GM19463 (cell line): ENCODE data around the gene ATP5MG.
"Not testable (repeated sequence)": the region's sequence is repeated elsewhere in the genome, so short reads cannot be mapped to it uniquely, and the experiment has no call there.

Experiments used
- ATAC-seq: cut with Tn5 transposase; IDR thresholded peaks from one replicate; pipeline ENCODE4 v1.9.1; 2021; ENCODE audit warnings: mild to moderate bottlenecking, moderate library complexity; ENCODE audit not compliant: unreplicated experiment

Gene ATP5MG, protein sequence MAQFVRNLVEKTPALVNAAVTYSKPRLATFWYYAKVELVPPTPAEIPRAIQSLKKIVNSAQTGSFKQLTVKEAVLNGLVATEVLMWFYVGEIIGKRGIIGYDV

GRCh38 chr11:118401151-118401879, at the start of gene ATP5MG:
TSS of gene ATP5MG (plus strand) at chr11:118401606. CDS start at chr11:118401666, 60 bp downstream.
- ATAC-seq, result peak; percentile 64

GRCh38 chr11:118353084-118353710, 48.2 kb upstream of the ATP5MG start:
- no peak for ATAC-seq

- no peak for ATAC-seq
Measured at GRCh38 chr11:118358071-118358470, 43.3 kb upstream of the ATP5MG start.

DNA sequence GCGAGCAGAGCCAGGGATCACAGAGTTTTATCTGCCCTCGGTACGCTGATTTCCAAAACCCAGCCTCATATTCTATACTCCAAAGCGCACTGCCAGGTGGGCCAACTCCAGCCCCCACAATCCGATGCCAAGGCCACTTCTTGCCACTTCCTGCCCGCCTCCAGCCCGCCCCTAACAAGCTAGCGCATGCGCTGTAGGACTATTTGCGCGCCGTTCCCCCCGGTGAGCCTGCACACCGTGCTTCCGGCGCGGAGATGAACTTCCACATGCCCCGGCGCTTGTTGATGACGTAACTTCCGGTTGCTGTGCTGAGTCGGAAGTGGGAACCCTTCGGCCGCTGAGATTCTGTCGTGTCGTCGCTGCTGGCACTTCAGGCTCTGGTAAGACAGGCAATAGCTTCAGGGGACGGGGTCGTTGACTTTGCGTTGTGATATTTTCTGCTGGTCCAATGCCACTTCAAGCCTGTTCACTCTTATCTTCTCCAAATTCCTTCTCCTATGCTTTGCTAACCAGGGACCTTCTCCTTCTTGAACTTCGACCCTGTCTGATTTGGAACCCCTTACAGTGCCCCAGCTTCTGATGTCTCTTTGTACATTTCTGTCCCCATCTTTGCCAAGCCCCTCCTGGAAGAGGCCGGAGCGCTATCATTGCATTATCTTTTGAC, 42.0 kb upstream of the ATP5MG start, which contains the start of gene UBE4A:
Gene UBE4A, plus strand, starts transcription at position 306 of the 664 bp plus-strand sequence. CDS start 5,481 bp downstream, outside the sequence.
- peak; percentile 84 for ATAC-seq

DNA sequence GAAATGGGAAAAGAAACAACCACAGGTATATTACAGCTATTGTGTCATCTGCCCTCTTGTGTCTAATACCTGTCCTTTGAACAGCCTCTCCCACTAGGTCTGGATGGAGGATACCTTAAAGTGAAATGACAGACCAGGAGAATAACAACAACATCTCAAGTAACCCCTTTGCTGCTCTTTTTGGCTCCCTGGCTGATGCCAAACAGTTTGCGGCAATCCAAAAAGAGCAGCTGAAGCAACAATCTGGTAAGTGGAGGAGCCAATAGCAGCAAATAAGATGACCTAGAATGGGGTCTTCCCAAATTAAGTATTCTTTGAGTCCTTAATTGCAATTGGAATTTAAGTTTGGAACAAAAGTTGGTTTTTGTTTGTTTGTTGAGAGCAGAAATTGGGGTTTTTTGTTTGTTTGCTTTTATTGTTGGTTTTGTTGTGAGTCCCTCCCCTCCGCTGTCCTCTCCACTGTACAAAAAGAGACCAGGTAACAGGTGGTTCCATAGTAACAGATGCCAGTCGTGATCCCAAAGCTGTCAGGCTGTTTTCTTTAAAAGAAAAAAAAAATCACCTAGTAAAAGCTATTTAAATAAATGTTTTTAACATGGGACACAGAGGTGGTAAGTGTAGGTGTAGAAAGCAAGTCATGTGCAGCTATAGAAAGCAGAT, 36.3 kb upstream of the ATP5MG start:
- no peak for ATAC-seq

DNA sequence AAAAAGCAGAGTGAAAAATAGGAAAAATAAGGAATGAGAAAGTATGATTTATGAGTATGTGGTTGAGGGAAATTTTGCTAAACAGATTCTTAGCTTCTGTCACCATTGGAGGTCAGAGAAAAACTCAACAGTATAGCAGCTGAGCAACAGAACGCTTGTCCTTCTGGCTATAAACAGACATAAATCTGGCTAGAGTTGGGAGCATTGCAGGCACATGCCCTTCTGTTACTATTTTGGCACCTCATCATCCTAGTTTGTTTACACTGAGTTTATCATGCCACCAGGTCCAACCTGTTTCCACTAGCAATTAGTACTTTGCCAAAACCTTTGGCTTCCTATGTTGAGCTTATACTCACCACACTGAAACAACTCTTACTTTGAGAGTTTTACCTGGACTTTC, 35.1 kb upstream of the ATP5MG start:
- ATAC-seq, result no peak

- no peak for ATAC-seq
Measured at GRCh38 chr11:118370774-118371173, 30.6 kb upstream of the ATP5MG start.

DNA sequence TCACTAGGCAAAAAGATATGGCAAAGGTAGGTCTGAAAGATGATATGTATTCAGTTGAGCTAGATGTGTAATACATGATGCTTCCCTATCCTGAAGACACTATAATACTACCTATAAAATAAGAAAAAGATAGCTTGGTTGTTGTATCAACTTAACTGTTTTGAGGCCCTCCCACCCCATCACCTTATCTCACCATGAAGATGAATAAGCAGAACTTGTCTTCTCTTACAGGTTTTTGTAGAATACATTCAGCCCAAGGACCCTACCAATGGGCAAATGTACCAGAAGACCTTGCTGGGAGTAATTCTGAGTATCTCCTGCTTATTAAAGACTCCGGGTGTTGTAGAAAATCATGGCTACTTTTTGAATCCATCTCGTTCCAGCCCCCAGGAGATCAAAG, 28.1 kb upstream of the ATP5MG start:
- no peak for ATAC-seq

DNA sequence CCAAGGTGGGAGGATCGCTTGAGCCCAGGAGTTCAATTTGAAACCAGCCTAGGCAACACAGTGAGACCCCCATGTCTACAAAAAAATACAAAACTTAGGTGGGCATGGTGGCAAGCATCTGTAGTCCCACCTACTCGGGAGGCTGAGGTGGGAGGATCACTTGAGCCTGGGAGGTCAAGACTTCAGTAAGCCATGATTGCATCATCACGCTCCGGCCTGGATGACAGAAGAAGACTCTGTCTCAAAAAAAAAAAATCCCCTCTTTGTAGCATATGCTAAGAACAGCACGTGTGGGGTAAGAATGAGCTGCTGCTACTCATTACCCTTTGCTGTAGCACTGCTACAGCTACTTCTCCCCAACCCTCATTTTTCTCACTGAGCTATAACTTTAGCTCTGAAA, 27.5 kb upstream of the ATP5MG start:
- no peak for ATAC-seq

- ATAC-seq, result no peak
Measured at GRCh38 chr11:118374729-118375128, 26.7 kb upstream of the ATP5MG start.

DNA sequence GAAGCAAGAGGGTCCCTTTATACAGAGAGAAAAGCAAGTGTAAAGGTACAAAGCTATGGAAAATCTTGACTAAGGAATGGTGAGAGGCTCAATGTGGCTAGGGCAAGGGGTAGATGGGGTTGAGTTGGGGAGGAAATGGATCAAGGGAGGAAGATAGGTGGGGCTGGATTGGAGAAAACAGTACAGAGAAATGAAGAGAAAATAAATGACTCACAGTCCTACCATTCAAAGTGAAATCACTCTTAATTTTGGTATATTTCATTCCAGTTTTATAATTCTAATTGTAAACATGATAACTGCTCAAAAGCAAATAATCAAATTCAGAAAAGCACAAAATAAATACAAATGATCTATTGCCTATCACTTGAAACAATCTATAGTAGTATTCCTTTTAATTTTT, 25.4 kb upstream of the ATP5MG start:
- no peak for ATAC-seq

DNA sequence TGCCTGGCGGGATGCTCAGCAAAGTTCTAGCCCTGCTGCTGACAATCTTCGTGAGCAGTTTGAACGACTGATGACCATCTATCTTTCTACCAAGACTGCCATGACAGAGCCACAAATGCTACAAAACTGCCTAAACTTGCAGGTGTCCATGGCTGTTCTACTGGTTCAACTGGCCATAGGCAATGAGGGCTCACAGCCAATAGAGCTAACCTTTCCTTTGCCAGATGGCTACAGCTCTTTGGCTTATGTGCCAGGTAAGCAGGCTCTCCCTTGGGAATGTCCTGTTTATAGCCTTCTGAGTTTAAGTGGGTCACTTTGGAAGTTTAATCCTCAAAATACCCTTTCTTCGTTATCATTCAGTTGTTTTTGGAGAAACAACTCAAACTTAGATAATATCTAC, 21.9 kb upstream of the ATP5MG start:
- no peak for ATAC-seq

DNA sequence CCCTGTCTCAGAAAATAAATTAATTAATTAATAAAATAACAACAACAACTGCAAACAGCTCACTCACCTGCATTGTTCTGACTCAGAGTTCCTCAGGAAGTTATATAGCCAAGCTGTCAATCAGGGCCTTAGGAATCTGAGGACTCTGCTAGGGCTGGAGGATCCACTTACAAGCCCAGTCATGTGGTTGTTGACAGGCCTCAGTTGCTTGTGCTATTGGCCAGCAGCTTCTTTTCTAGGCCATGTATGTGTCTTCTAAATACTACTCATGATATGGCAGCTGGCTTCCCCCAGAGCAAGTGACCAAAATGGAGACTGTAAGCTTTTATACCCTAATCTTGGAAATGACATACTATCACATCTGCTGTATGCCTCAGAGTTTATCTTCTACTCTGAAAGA, 20.8 kb upstream of the ATP5MG start:
- no peak for ATAC-seq

DNA sequence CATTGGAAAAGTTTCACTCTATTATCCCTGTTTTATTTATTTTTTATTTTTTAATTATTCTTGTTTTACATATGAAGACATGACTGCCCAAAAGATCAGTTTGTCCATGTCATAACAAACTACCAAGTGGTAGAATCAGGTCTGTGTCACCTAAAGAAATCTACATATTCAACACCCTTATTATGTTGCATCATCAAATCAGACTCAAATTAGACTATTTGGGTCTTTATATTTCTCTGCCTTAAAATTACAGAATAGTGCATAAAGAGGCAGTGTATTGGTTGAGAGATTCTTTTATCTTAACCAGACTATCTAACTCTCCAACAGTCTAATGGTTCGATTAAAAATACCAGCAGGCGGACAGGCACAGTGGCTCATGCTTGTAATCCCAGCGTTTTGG, 18.5 kb upstream of the ATP5MG start:
- no peak for ATAC-seq

- ATAC-seq, result no peak
Measured at GRCh38 chr11:118383657-118384056, 17.7 kb upstream of the ATP5MG start.

DNA sequence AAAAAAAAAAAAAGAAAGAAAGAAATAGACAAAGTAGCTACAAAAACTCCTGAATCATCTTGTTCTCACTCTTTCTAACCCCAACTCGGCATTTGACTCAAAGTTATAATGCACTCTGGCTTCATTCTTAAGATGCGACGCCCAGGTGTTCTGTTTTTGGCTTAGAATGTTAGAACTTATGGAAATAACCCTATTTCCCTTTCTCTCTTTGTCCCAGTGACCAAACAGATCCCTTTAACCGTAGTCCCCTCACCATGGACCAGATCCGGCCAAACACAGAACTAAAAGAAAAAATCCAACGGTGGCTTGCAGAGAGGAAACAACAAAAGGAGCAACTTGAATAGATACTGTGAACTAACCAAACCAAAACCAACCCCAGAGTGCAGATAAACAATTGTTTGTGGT, 5.3 kb upstream of the ATP5MG start:
- no peak for ATAC-seq

DNA sequence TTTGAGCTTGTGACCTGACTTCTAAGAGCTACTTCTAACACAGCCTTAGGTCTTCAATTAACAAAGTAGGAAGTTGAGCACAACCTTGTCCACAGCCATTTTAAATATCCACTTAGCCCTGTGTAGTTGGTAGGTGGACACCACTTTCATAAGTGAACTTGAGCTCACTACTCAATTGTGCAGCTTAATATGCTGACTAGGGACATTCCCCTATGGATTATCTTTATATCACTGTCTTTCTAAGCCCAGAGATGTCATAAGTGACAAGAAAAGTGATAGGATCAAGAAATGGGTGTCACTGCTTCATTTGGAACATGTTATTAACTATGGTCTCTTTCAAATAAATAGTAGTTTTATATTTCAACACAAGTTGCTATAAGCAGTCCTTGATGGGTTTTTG, 4.0 kb upstream of the ATP5MG start:
- ATAC-seq, result no peak

DNA sequence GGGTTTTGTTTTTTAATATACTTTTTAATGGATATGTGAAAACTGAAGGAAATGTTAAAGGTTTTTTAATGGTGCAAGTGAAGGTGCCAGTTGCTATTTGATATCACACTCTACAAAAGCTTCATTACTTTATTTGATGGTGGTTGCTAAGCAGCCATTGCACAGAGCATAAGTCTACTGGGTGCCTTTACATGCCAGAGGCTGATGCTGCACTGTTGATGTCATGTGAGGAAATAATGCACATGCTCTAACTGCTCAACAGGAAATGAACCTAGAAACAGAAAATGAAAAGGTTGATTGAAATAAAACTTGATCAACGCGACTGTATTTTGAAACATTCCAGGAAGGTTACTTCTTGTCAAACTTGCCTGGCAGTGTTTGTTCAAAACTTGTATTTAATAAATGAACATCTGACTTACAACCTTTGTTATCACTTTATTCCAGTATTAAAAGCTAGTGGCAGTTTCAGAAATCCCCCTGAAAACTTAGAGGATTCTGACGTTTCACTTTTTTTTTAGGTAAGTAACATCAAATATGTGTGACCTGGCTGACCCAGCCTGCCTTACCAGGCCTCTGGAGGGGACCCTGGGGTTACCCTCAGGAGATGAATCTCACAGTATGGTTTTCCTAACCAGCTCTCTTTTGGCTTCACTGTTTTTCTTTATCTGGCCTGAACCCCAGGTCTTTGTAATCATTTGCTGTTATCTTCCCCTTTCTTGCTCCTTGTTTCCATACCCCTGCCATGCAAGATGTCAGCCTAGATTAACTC, 2.4 kb upstream of the ATP5MG start:
- ATAC-seq, result no peak

GRCh38 chr11:118401880-118402590, 629 bp downstream of the ATP5MG start:
- ATAC-seq, result no peak

GRCh38 chr11:118402594-118402993, 1.2 kb downstream of the ATP5MG start:
- not testable (repeated sequence) for ATAC-seq
